Parathyroid adenoma (tissue), 2 donors: ENCODE results near the gene SSTR4.

Source experiments
- H2AFZ ChIP-seq: fragments of 300-600 bp; sonication (generic); one replicate; pipeline ENCODE4 v1.7.0; 2017; ENCODE audit warnings: antibody characterized with exemption, mild to moderate bottlenecking
- H3K27ac ChIP-seq: fragments of 300-600 bp; sonication (generic); one replicate; pipeline ENCODE4 v1.7.0; 2017
- H3K27me3 ChIP-seq: fragments of 300-600 bp; sonication (generic); one replicate; pipeline ENCODE4 v1.7.0; 2017; ENCODE audit warnings: low read length; ENCODE audit not compliant: control insufficient read depth, insufficient read depth
- H3K36me3 ChIP-seq: fragments of 300-600 bp; sonication (generic); one replicate; pipeline ENCODE4 v1.7.0; 2017; ENCODE audit warnings: low read length; ENCODE audit not compliant: control insufficient read depth, insufficient read depth
- H3K4me1 ChIP-seq: fragments of 300-600 bp; sonication (generic); one replicate; pipeline ENCODE4 v1.7.0; 2017; ENCODE audit warnings: control low read depth
- H3K4me2 ChIP-seq: fragments of 300-600 bp; sonication (generic); one replicate; pipeline ENCODE4 v1.7.0; 2017; ENCODE audit warnings: low read length
- H3K4me3 ChIP-seq: fragments of 300-600 bp; sonication (generic); one replicate; pipeline ENCODE4 v1.7.0; 2017; ENCODE audit warnings: low read depth, low read length
- H3K79me2 ChIP-seq: fragments of 300-600 bp; sonication (generic); one replicate; pipeline ENCODE4 v1.7.0; 2017; ENCODE audit warnings: control low read depth
- H3K9ac ChIP-seq: fragments of 300-600 bp; sonication (generic); one replicate; pipeline ENCODE4 v1.7.0; 2017; ENCODE audit warnings: mild to moderate bottlenecking
- H3K9me3 ChIP-seq: fragments of 300-600 bp; sonication (generic); one replicate; pipeline ENCODE4 v1.7.0; 2017; ENCODE audit warnings: low read length; ENCODE audit not compliant: control insufficient read depth
- CTCF ChIP-seq: fragments of 300-600 bp; sonication (generic); IDR thresholded peaks from one replicate; pipeline ENCODE4 v1.7.0; 2017; ENCODE audit warnings: antibody characterized with exemption, mild to moderate bottlenecking
- donor health status: primary hyperparathyroidism.

The SSTR4 gene

GRCh38 chr20:23062632-23063031 lies 27.5 kb downstream of the SSTR4 start:
- no peak overlapping the region for H3K27ac ChIP-seq
- H3K9me3 ChIP-seq, result no peaks in the 10 kb centered on the region
- no peaks in the 10 kb centered on the region for H3K79me2 ChIP-seq
- H3K27me3 ChIP-seq, result no peaks in the 10 kb centered on the region
- no peak overlapping the region for H2AFZ ChIP-seq
- no peak overlapping the region for H3K4me3 ChIP-seq
- H3K4me2 ChIP-seq, result no peak overlapping the region
- H3K36me3 ChIP-seq, result no peaks in the 10 kb centered on the region
- H3K9ac ChIP-seq, result no peak overlapping the region
- no peak for TF ChIP-seq CTCF
- H3K4me1 ChIP-seq, result no peaks in the 10 kb centered on the region

GRCh38 chr20:23063168-23063567 lies 28.1 kb downstream of the SSTR4 start:
- Histone ChIP-seq H3K27ac (no peak overlapping the region), H3K4me1 (no peaks in the 10 kb centered on the region), H3K9me3 (no peaks in the 10 kb centered on the region), H3K4me2 (no peak overlapping the region), H3K27me3 (no peaks in the 10 kb centered on the region), H3K79me2 (no peaks in the 10 kb centered on the region), H3K36me3 (no peaks in the 10 kb centered on the region), H3K4me3 (no peak overlapping the region), H3K9ac (no peak overlapping the region), H2AFZ (no peak overlapping the region)
- TF ChIP-seq CTCF, result no peak

GRCh38 chr20:23063581-23063980 lies 28.5 kb downstream of the SSTR4 start:
- Histone ChIP-seq H3K9ac (no peak overlapping the region), H3K4me2 (no peak overlapping the region), H3K4me3 (no peak overlapping the region), H3K27ac (no peak overlapping the region), H3K27me3 (no peaks in the 10 kb centered on the region), H3K79me2 (no peaks in the 10 kb centered on the region), H3K4me1 (no peaks in the 10 kb centered on the region), H3K36me3 (no peaks in the 10 kb centered on the region), H3K9me3 (no peaks in the 10 kb centered on the region), H2AFZ (no peak overlapping the region)
- TF ChIP-seq CTCF, result no peak

- no peaks in the 10 kb centered on the region for H3K4me1 ChIP-seq
- no peaks in the 10 kb centered on the region for H3K9me3 ChIP-seq
- no peaks in the 10 kb centered on the region for H3K27me3 ChIP-seq
- no peak overlapping the region for H3K9ac ChIP-seq
- H3K36me3 ChIP-seq, result no peaks in the 10 kb centered on the region
- no peaks in the 10 kb centered on the region for H3K79me2 ChIP-seq
- H3K27ac ChIP-seq, result no peak overlapping the region
- H3K4me3 ChIP-seq, result no peak overlapping the region
- H3K4me2 ChIP-seq, result no peak overlapping the region
- TF ChIP-seq CTCF, result no peak
- no peak overlapping the region for H2AFZ ChIP-seq
Observed at GRCh38 chr20:23065266-23066201, 30.4 kb downstream of the SSTR4 start.

GRCh38 chr20:23066772-23067171 lies 31.7 kb downstream of the SSTR4 start:
- no peaks in the 10 kb centered on the region for H3K4me1 ChIP-seq
- no peaks in the 10 kb centered on the region for H3K79me2 ChIP-seq
- no peak overlapping the region for H3K4me3 ChIP-seq
- H3K27me3 ChIP-seq, result no peaks in the 10 kb centered on the region
- TF ChIP-seq CTCF, result no peak
- H3K36me3 ChIP-seq, result no peaks in the 10 kb centered on the region
- H3K9me3 ChIP-seq, result no peaks in the 10 kb centered on the region
- no peak overlapping the region for H2AFZ ChIP-seq
- no peak overlapping the region for H3K27ac ChIP-seq
- no peak overlapping the region for H3K9ac ChIP-seq
- H3K4me2 ChIP-seq, result no peak overlapping the region
